Measurements from ENCODE around the gene FDXACB1.

- TF ChIP-seq CTCF (IDR thresholded peaks at IDR 0.05) (no peak), POLR2A (IDR thresholded peaks at IDR 0.05) (no peak), EP300 (IDR thresholded peaks at IDR 0.05) (no peak)
Measured at GRCh38 chr11:111870886-111871692, 7.9 kb downstream of the FDXACB1 start, which contains the start of gene ALG9.
